ENCODE measurements around the gene IQCC.

Gene IQCC

GRCh38 chr1:32256473-32257226 lies 51.2 kb downstream of the IQCC start:
- DNase-seq (ENCODE audit: low read depth, low spot score), result no peak

GRCh38 chr1:32257227-32257508 lies 51.7 kb downstream of the IQCC start:
- no peak for DNase-seq (ENCODE audit: low read depth, low spot score)
